Gastrocnemius medialis (tissue), 4 donors: Measurements from ENCODE around the gene NSUN7. TPM values are rescaled to one million over a fixed set of nuclear protein-coding genes. Genes with fewer than 3 reads are reported as not detected.
A peak's percentile ranks its signal among the peaks of the same experiment; 100 is the strongest.

ENCODE experiments used
- ATAC-seq, 2 donors: fragments of 150-250 bp; one replicate each; pipeline ENCODE4 v1.9.1; 2016
- DNase-seq, 2 donors: peaks; one replicate each; pipeline ENCODE4 v3.0.0-alpha.2; 2019
- H3K27ac ChIP-seq, 4 donors: fragments of 200-600 bp; sonication (generic); 1 replicate in 1 of 4; 2 replicates in 3 of 4; pipeline ENCODE4 v1.5.1; 2016 to 2018; ENCODE audit warnings: mild to moderate bottlenecking in 2 of 4, moderate library complexity in 1 of 4
- H3K27me3 ChIP-seq, 3 donors: fragments of 200-600 bp; sonication (generic) in 2 of 3; 1 replicate in 1 of 3; 2 replicates in 2 of 3; pipeline versions ENCODE4 v1.5.1 to v1.6.0; 2016 to 2019; ENCODE audit warnings: mild to moderate bottlenecking in 1 of 3, moderate library complexity in 1 of 3
- H3K36me3 ChIP-seq, 2 donors: fragments of 200-600 bp; sonication (generic) in 1 of 2; one replicate each; pipeline ENCODE4 v1.5.1; 2017 to 2018
- H3K4me1 ChIP-seq, 2 donors: fragments of 200-600 bp; sonication (generic) in 1 of 2; one replicate each; pipeline ENCODE4 v1.5.1; 2016 to 2017; ENCODE audit warnings: mild to moderate bottlenecking in 2 of 2
- H3K4me3 ChIP-seq, 4 donors: fragments of 200-600 bp; sonication (generic) in 3 of 4; 1 replicate in 1 of 4; 2 replicates in 3 of 4; pipeline ENCODE4 v1.5.1; 2016 to 2019; ENCODE audit warnings: mild to moderate bottlenecking in 2 of 4
- H3K9me3 ChIP-seq, 3 donors: fragments of 200-600 bp; sonication (generic) in 2 of 3; 1 replicate in 1 of 3; 2 replicates in 2 of 3; pipeline ENCODE4 v1.5.1; 2016 to 2019
- POLR2A ChIP-seq, 2 donors: fragments of 450-650 bp; IDR thresholded peaks; one replicate each; pipeline ENCODE4 v1.6.1; 2017; ENCODE audit warnings: antibody characterized with exemption in 2 of 2, mild to moderate bottlenecking in 2 of 2, moderate library complexity in 2 of 2
- in situ Hi-C, 4 donors: fragments of 200-750 bp; cut with MboI; loops; one replicate each; pipeline versions ENCODE4 v1.15.0 to v1.8.0; 2017; ENCODE audit warnings: low sequenced_read_pairs in 4 of 4
- intact Hi-C: fragments of 100-400 bp; cut with DNase I; formaldehyde crosslinking; loops from one replicate; pipeline ENCODE4 v1.15.1; 2023; ENCODE audit warnings: low total_unique reads
- total RNA-seq, 4 donors: library from RNA; depleted of rRNA; stranded (reverse); fragments of >200 nt; gene quantifications; one replicate each; pipeline versions ENCODE4 v1.1.0 to v1.2.3, GENCODE V29; 2016
- TF ChIP-seq, protein P1 (sequence below), 5 experiments: fragments of 450-650 bp in 3 of 5; fragments of 200-600 bp in 2 of 5; sonication (generic) in 2 of 5; IDR thresholded peaks in 4 of 5; conservative IDR thresholded peaks in 1 of 5; 1 replicate in 4 of 5; 2 replicates in 1 of 5; pipeline ENCODE4 v1.5.1; 2016 to 2019; ENCODE audit warnings: antibody characterized with exemption in 5 of 5, mild to moderate bottlenecking in 3 of 5, moderate library complexity in 3 of 5

The NSUN7 gene
- total RNA-seq, 4 donors from 2014 or later: 0.18 TPM; not detected in 3

DNA sequence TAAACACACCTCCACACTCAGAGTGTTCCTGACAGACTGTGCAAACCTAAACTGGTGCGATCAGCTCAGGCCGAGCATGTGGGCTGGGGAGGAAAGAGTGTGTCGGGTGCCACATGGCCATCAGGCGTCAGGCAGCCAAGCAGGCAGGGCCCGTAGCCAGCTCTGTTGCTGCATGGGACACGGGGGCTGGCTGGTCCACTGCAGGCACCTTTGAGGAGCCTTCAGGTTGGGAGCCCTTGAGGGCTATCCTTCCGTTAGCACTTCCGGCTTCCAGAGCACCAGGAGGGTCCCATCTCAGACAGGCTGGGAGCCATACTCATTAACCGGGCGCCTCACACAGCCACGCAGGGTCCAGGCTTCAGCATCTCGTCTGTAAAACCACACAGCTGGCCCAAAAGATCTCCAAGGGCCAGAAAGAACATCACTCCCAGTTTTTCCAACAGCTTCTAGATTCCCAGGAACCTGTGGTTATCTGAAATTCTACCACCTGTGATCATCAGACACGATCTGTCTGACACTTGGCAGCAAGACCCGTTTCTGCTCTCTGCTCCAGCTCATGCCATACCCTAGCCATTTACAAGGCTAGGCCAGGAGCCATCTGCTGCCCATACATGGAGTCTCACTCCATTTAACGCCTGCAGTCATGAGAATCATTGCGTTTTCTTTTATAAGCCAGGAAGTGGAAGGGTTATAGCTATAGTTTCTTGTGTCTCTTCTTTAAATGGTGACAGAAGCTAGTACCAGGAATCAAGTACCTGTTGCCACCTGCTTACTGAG is 87.5 kb downstream of the NSUN7 start:
- in situ Hi-C loops: no loop called here
- no peak overlapping the region for H3K4me3 ChIP-seq
- DNase-seq: peak in 1 of 2 donors; percentile 41

DNA sequence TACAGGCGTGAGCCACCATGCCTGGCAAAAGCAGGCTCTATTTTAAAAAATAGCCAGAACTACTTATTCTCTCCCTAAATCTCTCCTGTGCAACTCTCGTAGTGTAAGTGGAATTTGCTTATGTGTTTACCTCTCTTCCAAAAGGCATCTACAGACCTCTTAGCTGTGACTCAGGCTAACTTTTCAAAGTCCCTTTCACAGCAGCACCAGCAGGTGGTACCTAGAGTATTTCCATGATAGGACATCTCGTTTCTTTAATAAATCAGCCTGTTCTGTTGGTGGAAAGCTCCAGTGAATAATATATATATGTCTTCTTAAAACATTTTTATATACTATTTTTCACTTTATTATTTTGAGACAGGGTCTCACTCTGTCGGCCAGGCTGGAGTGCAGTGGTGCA is 89.0 kb downstream of the NSUN7 start:
- Histone ChIP-seq H3K4me3 (no peak overlapping the region), H3K9me3 (no peaks in the 10 kb centered on the region), H3K27me3 (no peaks in the 10 kb centered on the region), H3K36me3 (no peaks in the 10 kb centered on the region), H3K27ac (peak overlapping the region in 1 of 4 donors; percentile 31), H3K4me1 (peaks cover 22 to 50% of the 10 kb centered on the region in 2 donors)
- no peak for TF ChIP-seq POLR2A (IDR thresholded peaks at IDR 0.05)
- TF ChIP-seq, protein P1, sequence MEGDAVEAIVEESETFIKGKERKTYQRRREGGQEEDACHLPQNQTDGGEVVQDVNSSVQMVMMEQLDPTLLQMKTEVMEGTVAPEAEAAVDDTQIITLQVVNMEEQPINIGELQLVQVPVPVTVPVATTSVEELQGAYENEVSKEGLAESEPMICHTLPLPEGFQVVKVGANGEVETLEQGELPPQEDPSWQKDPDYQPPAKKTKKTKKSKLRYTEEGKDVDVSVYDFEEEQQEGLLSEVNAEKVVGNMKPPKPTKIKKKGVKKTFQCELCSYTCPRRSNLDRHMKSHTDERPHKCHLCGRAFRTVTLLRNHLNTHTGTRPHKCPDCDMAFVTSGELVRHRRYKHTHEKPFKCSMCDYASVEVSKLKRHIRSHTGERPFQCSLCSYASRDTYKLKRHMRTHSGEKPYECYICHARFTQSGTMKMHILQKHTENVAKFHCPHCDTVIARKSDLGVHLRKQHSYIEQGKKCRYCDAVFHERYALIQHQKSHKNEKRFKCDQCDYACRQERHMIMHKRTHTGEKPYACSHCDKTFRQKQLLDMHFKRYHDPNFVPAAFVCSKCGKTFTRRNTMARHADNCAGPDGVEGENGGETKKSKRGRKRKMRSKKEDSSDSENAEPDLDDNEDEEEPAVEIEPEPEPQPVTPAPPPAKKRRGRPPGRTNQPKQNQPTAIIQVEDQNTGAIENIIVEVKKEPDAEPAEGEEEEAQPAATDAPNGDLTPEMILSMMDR (IDR thresholded peaks at IDR 0.05 in 4 of 5, conservative IDR thresholded peaks at IDR 0.05 in 1 of 5): no peak
- in situ Hi-C loops (no loop called here), intact Hi-C loops (no loop called here)
- ATAC-seq (no peak), DNase-seq (no peak)

More for the DNA sequence above, 87.5 kb downstream of the NSUN7 start:
- Histone ChIP-seq H3K4me1 (peaks cover 22 to 36% of the 10 kb centered on the region in 2 donors), H3K27me3 (no peaks in the 10 kb centered on the region), H3K27ac (peak overlapping the region in 3 of 4 donors; percentile 55 to 77 (median 55)), H3K36me3 (no peaks in the 10 kb centered on the region), H3K9me3 (no peaks in the 10 kb centered on the region)
- peak; percentile 34 to 50 for ATAC-seq
- intact Hi-C loops: no loop called here
- TF ChIP-seq POLR2A (IDR thresholded peaks at IDR 0.05): no peak
- TF ChIP-seq, protein P1 (IDR thresholded peaks at IDR 0.05 in 4 of 5, conservative IDR thresholded peaks at IDR 0.05 in 1 of 5): no peak

DNA sequence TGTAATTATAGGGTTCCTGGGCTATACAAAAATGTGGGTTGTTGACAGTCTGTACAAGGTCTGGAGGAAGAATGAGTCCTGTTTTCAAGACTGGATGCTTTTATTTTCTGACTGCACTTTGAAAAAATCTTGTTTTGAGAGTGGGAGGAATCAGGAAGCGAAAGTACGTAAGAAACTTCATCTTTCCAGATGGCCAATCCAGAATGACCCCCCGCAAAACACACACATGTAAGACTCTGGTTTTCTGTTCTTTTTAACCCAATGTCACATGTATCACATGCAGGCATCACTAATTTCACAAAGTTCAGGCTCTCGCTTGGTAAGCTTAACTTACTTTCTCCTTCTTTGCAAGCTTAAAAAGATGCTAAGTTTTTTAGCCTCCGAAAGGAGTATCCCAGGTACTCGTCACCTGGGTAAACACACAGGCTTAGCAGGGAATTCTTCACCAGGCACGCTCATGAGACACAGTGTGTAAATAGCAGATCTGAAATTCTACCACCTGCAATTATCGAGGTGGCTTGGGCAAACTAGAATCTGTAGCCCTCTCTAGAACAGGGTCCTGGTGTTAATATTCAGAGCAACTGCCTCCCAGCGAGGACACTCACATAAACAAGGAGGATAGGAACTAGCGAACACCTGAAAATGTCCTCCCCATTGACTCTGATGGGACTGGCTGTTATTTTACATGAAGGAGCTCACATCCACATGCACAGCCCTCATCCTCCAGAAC is 90.7 kb downstream of the NSUN7 start:
- TF ChIP-seq, protein P1 (IDR thresholded peaks at IDR 0.05 in 4 of 5, conservative IDR thresholded peaks at IDR 0.05 in 1 of 5): no peak
- TF ChIP-seq POLR2A (IDR thresholded peaks at IDR 0.05): no peak
- in situ Hi-C loops: no loop called here

DNA sequence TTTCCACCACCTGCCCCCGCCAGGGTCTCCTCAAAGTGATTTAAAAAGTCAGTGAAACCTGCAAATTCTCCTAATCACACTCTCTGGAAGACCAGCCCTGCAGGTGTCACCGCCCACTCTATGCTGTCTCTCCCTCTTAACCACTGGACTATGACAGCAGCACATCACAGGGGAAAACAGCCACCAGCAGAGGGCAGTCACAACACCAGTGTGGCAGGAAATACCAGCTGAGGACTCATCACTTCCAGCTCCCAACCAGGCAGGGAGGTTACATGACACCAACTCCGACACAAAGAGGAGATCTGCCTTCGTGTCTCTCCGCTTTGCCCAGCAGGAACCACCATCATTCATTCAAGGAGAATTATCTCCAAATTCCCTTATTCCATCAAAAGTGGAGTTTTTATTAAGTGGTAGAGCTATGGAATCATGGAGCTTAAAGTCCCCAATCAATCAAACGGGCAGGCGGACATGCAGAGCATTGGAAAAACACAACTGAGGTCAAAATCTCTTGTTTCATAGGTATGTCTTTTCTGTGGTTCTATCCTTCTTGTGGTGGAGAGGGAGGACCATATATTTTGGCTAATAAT is 91.3 kb downstream of the NSUN7 start:
- ATAC-seq: peak; percentile 54 to 81
- H3K4me3 ChIP-seq: no peak overlapping the region

More for the DNA sequence above, 90.7 kb downstream of the NSUN7 start:
- intact Hi-C loops: loop anchor here (2.0 to 5.0 kb wide), 3 partner anchors 77 to 374 kb away; partner anchors contain the start of gene APBB2
- no peaks in the 10 kb centered on the region for H3K9me3 ChIP-seq
- H3K27me3 ChIP-seq: no peaks in the 10 kb centered on the region
- DNase-seq (no peak), ATAC-seq (no peak)
- no peaks in the 10 kb centered on the region for H3K36me3 ChIP-seq
- peaks cover 29 to 66% of the 10 kb centered on the region in 2 donors for H3K4me1 ChIP-seq
- peak overlapping the region in 3 of 4 donors; percentile 18 to 76 (median 73) for H3K27ac ChIP-seq
- H3K4me3 ChIP-seq: no peak overlapping the region

More for the DNA sequence above, 91.3 kb downstream of the NSUN7 start:
- in situ Hi-C loops (no loop called here), intact Hi-C loops (loop anchor here (1.0 to 5.0 kb wide), 4 partner anchors 56 to 374 kb away; partner anchors contain the start of gene APBB2)
- H3K27ac ChIP-seq: peak overlapping the region; percentile 29 to 76 (median 72)
- TF ChIP-seq POLR2A (IDR thresholded peaks at IDR 0.05): no peak
- TF ChIP-seq, protein P1 (IDR thresholded peaks at IDR 0.05 in 4 of 5, conservative IDR thresholded peaks at IDR 0.05 in 1 of 5): peak; percentile 12 to 74 (median 64)
- no peaks in the 10 kb centered on the region for H3K36me3 ChIP-seq
- peaks cover 31 to 72% of the 10 kb centered on the region in 2 donors for H3K4me1 ChIP-seq
- peak; percentile 31 to 77 for DNase-seq
- H3K27me3 ChIP-seq: no peaks in the 10 kb centered on the region
- no peaks in the 10 kb centered on the region for H3K9me3 ChIP-seq
